Large intestine (tissue), 3 donors: ENCODE data around the gene VPS39. TPM values are rescaled to one million over a fixed set of nuclear protein-coding genes. Genes with fewer than 3 reads are reported as not detected.

Experiments used
- DNase-seq, 2 donors: peaks; one replicate each; pipeline versions ENCODE4 v3.0.0 to v3.0.0-alpha.2; 2013
- H3K27ac ChIP-seq: one replicate; pipeline ENCODE4 v1.5.1; 2013; ENCODE audit warnings: low read length
- H3K27me3 ChIP-seq: 2 replicates; pipeline ENCODE4 v1.6.1; 2013; ENCODE audit warnings: low read length; ENCODE audit not compliant: control insufficient read depth, insufficient read depth
- H3K36me3 ChIP-seq: 2 replicates; pipeline ENCODE4 v1.6.1; 2013; ENCODE audit warnings: low read length; ENCODE audit not compliant: control insufficient read depth, insufficient read depth
- H3K4me1 ChIP-seq: one replicate; pipeline ENCODE4 v1.6.1; 2013; ENCODE audit warnings: low read length; ENCODE audit not compliant: control insufficient read depth, insufficient read depth
- H3K4me3 ChIP-seq: one replicate; pipeline ENCODE4 v1.5.1; 2013; ENCODE audit warnings: low read length
- H3K9me3 ChIP-seq: one replicate; pipeline ENCODE4 v1.6.1; 2013; ENCODE audit warnings: mild to moderate bottlenecking, low read depth, low read length, moderate library complexity; ENCODE audit not compliant: control insufficient read depth
- WGBS: methylation state at CpG from one replicate; pipeline ENCODE4 v1.1.5; 2013; ENCODE audit warnings: low lambda C conversion rate; ENCODE audit not compliant: insufficient coverage; 5-methylcytosine and 5-hydroxymethylcytosine counted together
- polyA plus RNA-seq: library from polyadenylated mRNA; unstranded; fragments of 120-200 nt; gene quantifications from one replicate; pipeline ENCODE4 v1.2.1, GENCODE V29; 2013

VPS39 gene
- polyA plus RNA-seq, 1 donor = 59.6 TPM

DNA sequence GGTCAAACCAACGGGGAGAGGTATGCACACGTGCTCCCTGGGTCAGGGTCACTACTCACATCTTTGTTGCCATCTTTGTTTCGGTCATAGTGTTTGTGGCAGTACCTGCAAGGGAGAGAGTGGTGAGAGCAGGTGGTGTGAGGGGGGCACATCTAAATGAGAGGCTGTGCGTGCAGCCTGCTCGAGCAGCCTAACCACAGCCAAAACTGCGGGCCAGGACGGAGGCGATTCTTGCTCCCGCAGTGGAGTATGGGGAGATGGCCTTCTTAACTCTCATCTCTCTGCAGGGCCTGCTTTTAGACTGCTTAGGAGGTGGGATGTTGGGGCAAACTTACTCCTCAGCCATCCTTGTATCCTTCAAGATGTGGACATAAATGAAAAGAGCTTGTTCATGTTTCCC, 44.8 kb downstream of the VPS39 start:
- no peak for DNase-seq
- Histone ChIP-seq H3K4me3 (no peak overlapping the region), H3K9me3 (no peaks in the 10 kb centered on the region), H3K27ac (no peak overlapping the region), H3K4me1 (no peaks in the 10 kb centered on the region), H3K36me3 (peaks cover 94% of the 10 kb centered on the region), H3K27me3 (no peaks in the 10 kb centered on the region)
- no CpG with 5 or more reads among the region's 9 CpGs for WGBS

GRCh38 chr15:42160136-42160535, 48.0 kb downstream of the VPS39 start:
- H3K9me3 ChIP-seq = no peaks in the 10 kb centered on the region

GRCh38 chr15:42159381-42160015, 48.6 kb downstream of the VPS39 start:
- no peaks in the 10 kb centered on the region for H3K27me3 ChIP-seq
- peaks cover 17% of the 10 kb centered on the region for H3K4me1 ChIP-seq
- WGBS = 100% methylated on average over 2 of the region's 18 CpGs
- H3K27ac ChIP-seq = no peak overlapping the region
- H3K9me3 ChIP-seq = no peaks in the 10 kb centered on the region
- no peak for DNase-seq
- peaks cover 56% of the 10 kb centered on the region for H3K36me3 ChIP-seq
- no peak overlapping the region for H3K4me3 ChIP-seq

More at GRCh38 chr15:42160136-42160535, 48.0 kb downstream of the VPS39 start:
- Histone ChIP-seq H3K4me1 (peaks cover 14% of the 10 kb centered on the region), H3K27ac (no peak overlapping the region), H3K36me3 (peaks cover 63% of the 10 kb centered on the region), H3K4me3 (no peak overlapping the region), H3K27me3 (no peaks in the 10 kb centered on the region)
- no CpG with 5 or more reads among the region's 7 CpGs for WGBS
- no peak for DNase-seq

- H3K9me3 ChIP-seq = no peaks in the 10 kb centered on the region
- WGBS = no CpG with 5 or more reads among the region's 10 CpGs
- H3K4me1 ChIP-seq = peaks cover 18% of the 10 kb centered on the region
- H3K4me3 ChIP-seq = no peak overlapping the region
- no peak overlapping the region for H3K27ac ChIP-seq
- no peak for DNase-seq
- peaks cover 51% of the 10 kb centered on the region for H3K36me3 ChIP-seq
- H3K27me3 ChIP-seq = no peaks in the 10 kb centered on the region
These were observed 49.2 kb downstream of the VPS39 start for GRCh38 chr15:42158941-42159340.

GRCh38 chr15:42157981-42158765, 49.9 kb downstream of the VPS39 start:
- Histone ChIP-seq H3K4me3 (no peak overlapping the region), H3K27me3 (no peaks in the 10 kb centered on the region), H3K27ac (no peak overlapping the region), H3K36me3 (peaks cover 43% of the 10 kb centered on the region), H3K4me1 (peaks cover 18% of the 10 kb centered on the region), H3K9me3 (no peaks in the 10 kb centered on the region)
- no peak for DNase-seq
- no CpG with 5 or more reads among the region's 8 CpGs for WGBS

- WGBS = no CpG with 5 or more reads among the region's 8 CpGs
- DNase-seq = no peak
- no peaks in the 10 kb centered on the region for H3K27me3 ChIP-seq
- no peak overlapping the region for H3K4me3 ChIP-seq
- no peaks in the 10 kb centered on the region for H3K9me3 ChIP-seq
- no peak overlapping the region for H3K27ac ChIP-seq
- H3K4me1 ChIP-seq = peaks cover 18% of the 10 kb centered on the region
- H3K36me3 ChIP-seq = peaks cover 35% of the 10 kb centered on the region
These were observed 50.7 kb downstream of the VPS39 start for GRCh38 chr15:42157381-42157780.

DNA sequence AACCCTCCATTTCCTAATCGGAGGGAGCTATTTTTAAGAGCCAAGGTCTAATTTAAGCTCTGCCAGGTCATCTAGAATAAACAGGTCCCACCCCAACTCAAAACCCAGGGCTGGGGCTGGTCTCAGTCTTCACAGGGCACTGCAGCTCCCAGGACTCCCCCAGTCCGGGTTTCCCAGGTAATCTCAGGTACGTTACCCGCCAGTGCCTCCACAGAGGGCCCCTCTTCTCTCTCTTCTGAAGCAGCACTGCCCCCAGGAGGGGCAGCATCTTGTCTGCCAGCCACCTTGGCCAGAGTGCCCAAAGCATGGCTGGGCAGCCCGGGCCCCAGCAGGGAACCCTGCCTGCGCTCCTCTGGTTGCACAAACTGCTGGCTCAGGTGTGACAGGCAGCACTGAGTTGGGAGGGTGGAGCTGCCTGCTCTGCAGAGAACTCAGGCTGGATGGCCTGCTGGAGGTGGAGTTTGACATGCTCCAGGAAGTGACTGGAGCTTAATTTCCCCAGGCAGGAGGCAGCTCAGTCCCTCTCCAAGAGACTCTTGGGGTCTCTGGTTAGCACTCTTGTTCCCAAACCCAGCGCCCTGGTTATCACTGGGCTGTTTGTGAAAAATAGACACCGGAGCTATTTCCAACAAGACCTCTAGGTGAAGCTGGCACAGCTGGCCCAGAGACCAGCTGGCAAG, 51.7 kb downstream of the VPS39 start, which contains the start of gene PLA2G4F:
Gene PLA2G4F, minus strand, starts transcription at position 394 of the 680 bp plus-strand sequence. Its CDS starts 87 bp downstream, at position 307.
- peaks cover 25% of the 10 kb centered on the region for H3K36me3 ChIP-seq
- H3K27me3 ChIP-seq = no peaks in the 10 kb centered on the region
- H3K9me3 ChIP-seq = no peaks in the 10 kb centered on the region
- peak; percentile 63 to 84 for DNase-seq
- no CpG with 5 or more reads among the region's 8 CpGs for WGBS
- peak within 1 kb of the TSS; percentile 83 for H3K27ac ChIP-seq
- peaks cover 18% of the 10 kb centered on the region for H3K4me1 ChIP-seq
- peak within 1 kb of the TSS; percentile 30 for H3K4me3 ChIP-seq

DNA sequence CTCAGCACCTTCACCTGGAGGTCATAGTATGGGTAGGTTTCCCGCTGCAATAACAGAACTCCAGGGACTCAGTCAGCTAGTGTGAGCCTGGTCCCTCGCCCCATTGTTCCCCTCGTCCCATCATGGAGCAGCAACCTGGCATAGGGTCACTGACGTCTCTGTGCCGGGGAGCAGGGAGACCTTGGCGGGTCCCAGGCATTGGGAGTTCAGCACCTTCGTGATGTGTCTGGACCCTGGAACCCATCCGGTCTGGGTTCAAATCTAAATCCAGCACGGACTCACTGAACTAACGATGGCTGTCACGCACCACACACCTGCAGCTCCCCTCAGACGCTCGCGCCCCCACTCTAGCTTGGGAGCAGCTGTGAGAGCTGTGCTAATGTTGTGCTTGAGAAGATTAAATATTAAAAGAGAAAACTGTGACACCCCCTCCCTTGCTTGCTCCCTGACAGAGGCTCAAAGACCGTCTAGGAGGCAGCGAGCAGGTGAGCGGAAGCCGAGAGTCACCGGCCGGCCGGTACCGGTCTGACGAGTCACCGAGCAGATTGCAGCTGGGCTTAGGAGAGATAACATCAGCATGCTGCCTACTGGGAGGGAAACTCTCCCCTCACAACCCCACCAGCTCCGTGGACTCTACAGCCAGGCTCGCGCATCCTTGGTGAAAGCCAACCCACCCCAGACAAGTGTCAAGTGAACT, 52.4 kb downstream of the VPS39 start:
- no CpG with 5 or more reads among the region's 27 CpGs for WGBS
- H3K9me3 ChIP-seq = no peaks in the 10 kb centered on the region
- H3K36me3 ChIP-seq = peaks cover 18% of the 10 kb centered on the region
- peak overlapping the region; percentile 30 for H3K4me3 ChIP-seq
- H3K27me3 ChIP-seq = no peaks in the 10 kb centered on the region
- H3K27ac ChIP-seq = peak overlapping the region; percentile 83
- DNase-seq = peak; percentile 85 to 92
- peaks cover 18% of the 10 kb centered on the region for H3K4me1 ChIP-seq

DNA sequence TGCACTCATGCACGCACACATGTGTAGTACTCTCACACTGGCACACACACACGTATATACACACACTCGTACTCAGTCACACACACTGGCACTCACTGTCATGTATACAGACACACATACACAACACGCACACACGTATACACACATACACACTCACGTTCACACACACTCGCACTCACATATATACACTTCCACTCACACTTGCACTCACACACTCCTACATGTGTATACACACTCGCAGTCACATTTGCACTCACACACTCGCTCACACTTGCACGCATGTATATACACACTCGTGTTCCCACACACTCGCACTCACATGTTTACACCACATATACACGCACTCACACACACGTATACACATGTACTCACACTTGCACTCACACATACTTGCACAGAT, 53.1 kb downstream of the VPS39 start:
- 100% methylated on average over 1 of the region's 14 CpGs for WGBS
- H3K27ac ChIP-seq = no peak overlapping the region
- no peak for DNase-seq
- H3K36me3 ChIP-seq = peaks cover 11% of the 10 kb centered on the region
- H3K4me3 ChIP-seq = no peak overlapping the region
- H3K4me1 ChIP-seq = peaks cover 18% of the 10 kb centered on the region
- no peaks in the 10 kb centered on the region for H3K9me3 ChIP-seq
- H3K27me3 ChIP-seq = no peaks in the 10 kb centered on the region
